ENCODE results near the gene IL16. TPM values are rescaled to one million over a fixed set of nuclear protein-coding genes. Genes with fewer than 3 reads are reported as not detected.

IL16 gene
- total RNA-seq, 1 experiment from 2014 or later, result not detected

- H3K27me3 Mint-ChIP-seq (ENCODE audit: unreplicated experiment), result peaks cover 80% of the 10 kb centered on the region
- intact Hi-C loops (cut with micrococcal nuclease; ENCODE audit: unreplicated experiment), result no loop called here
These were observed 105.2 kb downstream of the IL16 start for GRCh38 chr15:81301815-81302399.

DNA sequence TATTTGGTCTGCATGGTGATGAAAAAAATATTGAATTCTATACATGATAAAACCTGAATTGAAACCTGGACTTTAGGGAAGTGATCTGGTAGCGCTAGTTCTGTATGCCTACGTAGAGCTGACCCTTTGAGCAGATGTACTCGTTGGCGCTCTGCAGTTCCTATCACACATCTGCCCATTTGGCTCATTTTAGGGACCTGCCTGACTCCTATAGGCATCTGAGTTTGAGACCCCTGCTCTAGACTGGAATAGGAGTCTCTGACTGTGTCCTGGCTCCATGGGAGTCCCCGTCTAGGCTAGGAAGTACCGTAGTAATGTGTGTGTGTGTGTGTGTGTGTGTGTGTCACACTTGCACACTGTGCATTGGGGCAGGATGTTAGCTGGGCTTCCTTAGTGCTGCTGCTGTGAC lies 106.0 kb downstream of the IL16 start:
- no peak for TF ChIP-seq CTCF (IDR thresholded peaks at IDR 0.05; ENCODE audit: unreplicated experiment)
- no peak for DNase-seq
- H3K27ac Mint-ChIP-seq (ENCODE audit: unreplicated experiment), result no peak overlapping the region
- CTCF ChIA-PET, result interaction anchor here (0.6 kb wide), 1 partner anchor 795 kb away, joined by 5 read pairs; no protein-coding TSS in a partner anchor
- H3K9me3 Mint-ChIP-seq (ENCODE audit: low read depth, unreplicated experiment), result no peaks in the 10 kb centered on the region
- H3K27me3 Mint-ChIP-seq (ENCODE audit: unreplicated experiment), result peaks cover 76% of the 10 kb centered on the region
- H3K4me1 Mint-ChIP-seq (ENCODE audit: low read depth, unreplicated experiment), result peaks cover 2% of the 10 kb centered on the region
- no TSS peak for BruUV-seq (replicated peaks)
- intact Hi-C loops (cut with micrococcal nuclease; ENCODE audit: unreplicated experiment), result no loop called here
- no peak overlapping the region for H3K4me3 Mint-ChIP-seq (ENCODE audit: low read depth, unreplicated experiment)
- H3K36me3 Mint-ChIP-seq (ENCODE audit: insufficient read depth, unreplicated experiment), result no peaks in the 10 kb centered on the region

More at GRCh38 chr15:81301815-81302399, 105.2 kb downstream of the IL16 start:
- no peak overlapping the region for H3K27ac Mint-ChIP-seq (ENCODE audit: unreplicated experiment)
- no peak for TF ChIP-seq CTCF (IDR thresholded peaks at IDR 0.05; ENCODE audit: unreplicated experiment)
- CTCF ChIA-PET, result no interaction called here
- no peak overlapping the region for H3K4me3 Mint-ChIP-seq (ENCODE audit: low read depth, unreplicated experiment)
- peaks cover 10% of the 10 kb centered on the region for H3K4me1 Mint-ChIP-seq (ENCODE audit: low read depth, unreplicated experiment)
- H3K9me3 Mint-ChIP-seq (ENCODE audit: low read depth, unreplicated experiment), result no peaks in the 10 kb centered on the region
- no peaks in the 10 kb centered on the region for H3K36me3 Mint-ChIP-seq (ENCODE audit: insufficient read depth, unreplicated experiment)
- no TSS peak for BruUV-seq (replicated peaks)
- DNase-seq, result no peak

GRCh38 chr15:81303244-81304225 lies 106.9 kb downstream of the IL16 start:
- DNase-seq, result no peak
- no TSS peak for BruUV-seq (replicated peaks)
- intact Hi-C loops (cut with micrococcal nuclease; ENCODE audit: unreplicated experiment), result no loop called here
- TF ChIP-seq CTCF (IDR thresholded peaks at IDR 0.05; ENCODE audit: unreplicated experiment), result no peak
- no peak overlapping the region for H3K27ac Mint-ChIP-seq (ENCODE audit: unreplicated experiment)
- no peaks in the 10 kb centered on the region for H3K36me3 Mint-ChIP-seq (ENCODE audit: insufficient read depth, unreplicated experiment)
- CTCF ChIA-PET, result interaction anchor here (0.6 kb wide), 1 partner anchor 794 kb away, joined by 5 read pairs; no protein-coding TSS in a partner anchor
- no peaks in the 10 kb centered on the region for H3K4me1 Mint-ChIP-seq (ENCODE audit: low read depth, unreplicated experiment)
- H3K9me3 Mint-ChIP-seq (ENCODE audit: low read depth, unreplicated experiment), result no peaks in the 10 kb centered on the region
- H3K27me3 Mint-ChIP-seq (ENCODE audit: unreplicated experiment), result peaks cover 72% of the 10 kb centered on the region
- no peak overlapping the region for H3K4me3 Mint-ChIP-seq (ENCODE audit: low read depth, unreplicated experiment)

- intact Hi-C loops (cut with micrococcal nuclease; ENCODE audit: unreplicated experiment), result no loop called here
- Mint-ChIP-seq H3K9me3 (ENCODE audit: low read depth, unreplicated experiment) (no peaks in the 10 kb centered on the region), H3K36me3 (ENCODE audit: insufficient read depth, unreplicated experiment) (no peaks in the 10 kb centered on the region), H3K4me3 (ENCODE audit: low read depth, unreplicated experiment) (no peak overlapping the region), H3K27me3 (ENCODE audit: unreplicated experiment) (peaks cover 72% of the 10 kb centered on the region), H3K4me1 (ENCODE audit: low read depth, unreplicated experiment) (no peaks in the 10 kb centered on the region), H3K27ac (ENCODE audit: unreplicated experiment) (no peak overlapping the region)
- no TSS peak for BruUV-seq (replicated peaks)
- no peak for TF ChIP-seq CTCF (IDR thresholded peaks at IDR 0.05; ENCODE audit: unreplicated experiment)
- DNase-seq, result no peak
- CTCF ChIA-PET, result no interaction called here
These were observed 107.5 kb downstream of the IL16 start for GRCh38 chr15:81304226-81304625.
